HTERT RPE-1 (cell line): Measurements from ENCODE around the gene PEX14.

ENCODE experiments used
- in situ Hi-C: fragments of 300-500 bp; cut with MboI; formaldehyde crosslinking; loops from 4 replicates; pipeline ENCODE4 v1.14.3; 2020; ENCODE audit warnings: low sequenced_read_pairs

The PEX14 gene

GRCh38 chr1:10586125-10586524 lies 111.4 kb downstream of the PEX14 start:
- in situ Hi-C loops = no loop called here

GRCh38 chr1:10588640-10589039 lies 113.9 kb downstream of the PEX14 start:
- in situ Hi-C loops = no loop called here

GRCh38 chr1:10589074-10589473 lies 114.3 kb downstream of the PEX14 start:
- in situ Hi-C loops = no loop called here

- in situ Hi-C loops = no loop called here
These were observed 116.3 kb downstream of the PEX14 start for GRCh38 chr1:10591010-10591409.

GRCh38 chr1:10592373-10592772 lies 117.6 kb downstream of the PEX14 start:
- in situ Hi-C loops = no loop called here

- in situ Hi-C loops = no loop called here
These were observed 119.0 kb downstream of the PEX14 start for GRCh38 chr1:10593750-10594149.

GRCh38 chr1:10594595-10595223 lies 120.0 kb downstream of the PEX14 start:
- in situ Hi-C loops = no loop called here

- in situ Hi-C loops = no loop called here
These were observed 122.0 kb downstream of the PEX14 start for GRCh38 chr1:10596780-10597179.

GRCh38 chr1:10597492-10598388 lies 123.0 kb downstream of the PEX14 start:
- in situ Hi-C loops = no loop called here

- in situ Hi-C loops = no loop called here
These were observed 123.6 kb downstream of the PEX14 start for GRCh38 chr1:10598389-10598702.

- in situ Hi-C loops = no loop called here
These were observed 124.6 kb downstream of the PEX14 start for GRCh38 chr1:10599194-10599861.

GRCh38 chr1:10601342-10602070 lies 126.8 kb downstream of the PEX14 start:
- in situ Hi-C loops = no loop called here

GRCh38 chr1:10602936-10603335 lies 128.2 kb downstream of the PEX14 start:
- in situ Hi-C loops = no loop called here

GRCh38 chr1:10604966-10605365 lies 130.2 kb downstream of the PEX14 start:
- in situ Hi-C loops = no loop called here

- in situ Hi-C loops = no loop called here
These were observed 131.3 kb downstream of the PEX14 start for GRCh38 chr1:10606064-10606463.

GRCh38 chr1:10607228-10607627 lies 132.5 kb downstream of the PEX14 start:
- in situ Hi-C loops = no loop called here

GRCh38 chr1:10608690-10609089 lies 133.9 kb downstream of the PEX14 start:
- in situ Hi-C loops = no loop called here

GRCh38 chr1:10610901-10611600 lies 136.3 kb downstream of the PEX14 start:
- in situ Hi-C loops = no loop called here

- in situ Hi-C loops = no loop called here
These were observed 137.8 kb downstream of the PEX14 start for GRCh38 chr1:10612436-10613160.

GRCh38 chr1:10613340-10613739 lies 138.6 kb downstream of the PEX14 start:
- in situ Hi-C loops = no loop called here
